Stimulated activated CD8-positive, alpha-beta memory T cell treated with anti-CD3 and anti-CD28 coated beads, Interleukin-15, amount 100 ng/mL, for 1 hour (primary cell): ENCODE results near the gene FASTK.
A peak's percentile ranks its signal among the peaks of the same experiment; 100 is the strongest.

Experiments used
- DNase-seq: peaks from one replicate; pipeline ENCODE4 v3.0.0-alpha.2; 2020; ENCODE audit warnings: low read depth

FASTK gene

GRCh38 chr7:151080522-151081169 lies at the start of gene FASTK:
Gene FASTK (minus strand): TSS chr7:151080809. CDS start chr7:151080766, 43 bp downstream.
- DNase-seq = peak; percentile 67

GRCh38 chr7:151129960-151130591 lies 49.5 kb upstream of the FASTK start:
- no peak for DNase-seq

- DNase-seq = no peak
These were observed 48.7 kb upstream of the FASTK start for GRCh38 chr7:151129117-151129959.

GRCh38 chr7:151128716-151129115 lies 48.1 kb upstream of the FASTK start:
- no peak for DNase-seq

- no peak for DNase-seq
These were observed 47.5 kb upstream of the FASTK start for GRCh38 chr7:151128144-151128543.

- no peak for DNase-seq
These were observed 46.0 kb upstream of the FASTK start for GRCh38 chr7:151126491-151127137.

GRCh38 chr7:151125846-151126481 lies 45.4 kb upstream of the FASTK start:
- DNase-seq = no peak

- no peak for DNase-seq
These were observed 44.8 kb upstream of the FASTK start for GRCh38 chr7:151125470-151125845.

GRCh38 chr7:151124899-151125399 lies 44.3 kb upstream of the FASTK start:
- no peak for DNase-seq

- no peak for DNase-seq
These were observed 43.9 kb upstream of the FASTK start for GRCh38 chr7:151124481-151124880.

- peak; percentile 70 for DNase-seq
These were observed 43.3 kb upstream of the FASTK start for GRCh38 chr7:151123822-151124464.

- DNase-seq = no peak
These were observed 42.7 kb upstream of the FASTK start for GRCh38 chr7:151123158-151123821.

GRCh38 chr7:151122796-151123157 lies 42.2 kb upstream of the FASTK start:
- DNase-seq = no peak

GRCh38 chr7:151122276-151122675 lies 41.7 kb upstream of the FASTK start:
- no peak for DNase-seq

- no peak for DNase-seq
These were observed 41.0 kb upstream of the FASTK start for GRCh38 chr7:151121380-151122170.

GRCh38 chr7:151120896-151121295 lies 40.3 kb upstream of the FASTK start:
- no peak for DNase-seq

- DNase-seq = no peak
These were observed 39.3 kb upstream of the FASTK start for GRCh38 chr7:151119902-151120301.

GRCh38 chr7:151119055-151119415 lies 38.4 kb upstream of the FASTK start:
- DNase-seq = no peak

GRCh38 chr7:151118108-151119054 lies 37.8 kb upstream of the FASTK start:
- no peak for DNase-seq
